HepG2 (cell line): ENCODE measurements around the gene UTS2R. TPM values are rescaled to one million over a fixed set of nuclear protein-coding genes. Genes with fewer than 3 reads are reported as not detected.

Experiments
- AFF4 ChIP-seq: sonication (generic); formaldehyde crosslinking; IDR thresholded peaks from 2 replicates; pipeline ENCODE4 v1.4.0; 2020; ENCODE audit warnings: missing genetic modification reagents
- CREM ChIP-seq, 2 experiments: sonication (generic) in 1 of 2; formaldehyde crosslinking in 1 of 2; IDR thresholded peaks; 2 replicates each; pipeline versions ENCODE4 v1.4.0 to v1.6.1; 2016 to 2020; ENCODE audit warnings: antibody characterized with exemption in 1 of 2, mild to moderate bottlenecking in 1 of 2, missing genetic modification reagents in 1 of 2
- HMGXB4 ChIP-seq, 2 experiments: sonication (generic) in 1 of 2; formaldehyde crosslinking in 1 of 2; IDR thresholded peaks; 2 replicates each; pipeline versions ENCODE4 v1.4.0 to v1.6.1; 2018 to 2020; ENCODE audit warnings: missing genetic modification reagents in 2 of 2, borderline replicate concordance in 1 of 2, low read depth in 1 of 2, mild to moderate bottlenecking in 1 of 2, missing biosample characterization in 1 of 2
- MATR3 ChIP-seq: sonication (generic); formaldehyde crosslinking; IDR thresholded peaks from 2 replicates; pipeline ENCODE4 v1.4.0; 2020; ENCODE audit warnings: missing genetic modification reagents
- MED13 ChIP-seq: sonication (generic); formaldehyde crosslinking; IDR thresholded peaks from 2 replicates; pipeline ENCODE4 v1.5.0; 2020; ENCODE audit warnings: missing genetic modification reagents
- MIER3 ChIP-seq: IDR thresholded peaks from 2 replicates; pipeline ENCODE4 v1.6.1; 2016; ENCODE audit warnings: missing compliant biosample characterization, borderline replicate concordance
- NFYC ChIP-seq: IDR thresholded peaks from 2 replicates; pipeline ENCODE4 v1.6.1; 2016; ENCODE audit warnings: missing genetic modification reagents, missing compliant biosample characterization
- NR2C2 ChIP-seq: sonication (generic); formaldehyde crosslinking; IDR thresholded peaks from 2 replicates; pipeline ENCODE4 v1.4.0; 2020; ENCODE audit warnings: missing genetic modification reagents, mild to moderate bottlenecking, moderate library complexity, borderline replicate concordance
- ZBTB40 ChIP-seq, 2 experiments: fragments of 450-650 bp in 1 of 2; sonication (generic) in 1 of 2; formaldehyde crosslinking in 1 of 2; IDR thresholded peaks; 2 replicates each; pipeline versions ENCODE4 v1.6.1 to v1.8.0; 2016 to 2022; ENCODE audit warnings: antibody characterized with exemption in 1 of 2, mild to moderate bottlenecking in 1 of 2, missing genetic modification reagents in 1 of 2
- ZNF235 ChIP-seq: sonication (generic); formaldehyde crosslinking; IDR thresholded peaks from 2 replicates; pipeline ENCODE4 v1.8.1; 2023; ENCODE audit warnings: mild to moderate bottlenecking, missing genetic modification reagents, borderline replicate concordance
- ZNF256 ChIP-seq: sonication (generic); formaldehyde crosslinking; conservative IDR thresholded peaks from 2 replicates; pipeline ENCODE4 v1.4.0; 2020; ENCODE audit warnings: missing genetic modification reagents
- ZNF737 ChIP-seq: sonication (generic); formaldehyde crosslinking; IDR thresholded peaks from 2 replicates; pipeline ENCODE4 v1.5.0; 2020; ENCODE audit warnings: missing genetic modification reagents, mild to moderate bottlenecking, borderline replicate concordance
- ZSCAN12 ChIP-seq: sonication (generic); formaldehyde crosslinking; IDR thresholded peaks from 2 replicates; pipeline ENCODE4 v1.9.0; 2021; ENCODE audit warnings: mild to moderate bottlenecking, missing genetic modification reagents
- polyA plus RNA-seq, 8 experiments: library from polyadenylated mRNA; depleted of rRNA in 3 of 8; stranded (reverse) in 7 of 8; unstranded in 1 of 8; fragments of >200 nt; fragmentation: Illumina TruSeq in 4 of 8; extraction: Trizol in 4 of 8; gene quantifications; 2 replicates each; pipeline versions ENCODE4 v1.2.1 to v1.2.3, GENCODE V29; 2011 to 2016; ENCODE audit warnings: low read depth in 4 of 8, missing spikeins in 1 of 8, mixed read lengths in 1 of 8; ENCODE audit not compliant: insufficient read depth in 1 of 8
- total RNA-seq, 5 experiments: library from RNA; depleted of rRNA; stranded (reverse); fragments of >200 nt; fragmentation: Illumina TruSeq; extraction: Trizol; gene quantifications; 2 replicates each; pipeline ENCODE4 v1.2.3, GENCODE V29; 2016; ENCODE audit warnings: low read depth in 1 of 5

Gene UTS2R
- total and polyA plus RNA-seq, 2 of the 13 experiments (the other 11 are each of a cell fraction or from before 2014, with no cell fraction given): 0.13 to 0.15 TPM

GRCh38 chr17:82351713-82352488 is 19.7 kb upstream of the UTS2R start (continued):
- TF ChIP-seq ZBTB40 (IDR thresholded peaks at IDR 0.05): no peak
- no peak for TF ChIP-seq ZBTB40 (CRISPR knock-in tag; IDR thresholded peaks at IDR 0.05)
- TF ChIP-seq NFYC (CRISPR knock-in tag): no peak; the same call in 1 of the 2 replicates
- TF ChIP-seq HMGXB4 (CRISPR knock-in tag; IDR thresholded peaks at IDR 0.05; ENCODE audit: borderline replicate concordance in 1 of 2, low read depth in 1 of 2): peak; percentile 78 to 85; a peak in 3 of 4 replicates
- 0 out of 2 replicates have a peak, but pooled peaks have one; percentile 45 for TF ChIP-seq NR2C2 (CRISPR knock-in tag)
- TF ChIP-seq MED13: no peak
- TF ChIP-seq ZNF737 (CRISPR knock-in tag): no peak
- no peak for TF ChIP-seq AFF4 (CRISPR knock-in tag)
- no peak for TF ChIP-seq CREM (IDR thresholded peaks at IDR 0.05)
- TF ChIP-seq CREM (CRISPR knock-in tag; IDR thresholded peaks at IDR 0.05): no peak
- TF ChIP-seq ZNF235 (CRISPR knock-in tag): peak; percentile 15; the same call in 1 of the 2 replicates
- no peak for TF ChIP-seq ZNF256
- TF ChIP-seq MIER3 (CRISPR knock-in tag): peak; percentile 56; the same call in 1 of the 2 replicates
- TF ChIP-seq MATR3 (CRISPR knock-in tag): no peak
- TF ChIP-seq ZSCAN12 (CRISPR knock-in tag): no peak
